Lower leg skin (tissue), 4 donors: ENCODE measurements around the gene ASCC1. TPM values are rescaled to one million over a fixed set of nuclear protein-coding genes. Genes with fewer than 3 reads are reported as not detected.
A peak's percentile ranks its signal among the peaks of the same experiment; 100 is the strongest.
"Not testable (repeated sequence)": the region's sequence is repeated elsewhere in the genome, so short reads cannot be mapped to it uniquely, and the experiment has no call there.

Experiments
- DNase-seq, 2 donors: peaks; one replicate each; pipeline ENCODE4 v3.0.0-alpha.2; 2019; ENCODE audit warnings: low spot score in 2 of 2
- H3K4me3 ChIP-seq: fragments of 200-600 bp; sonication (generic); 2 replicates; pipeline ENCODE4 v1.5.1; 2017; ENCODE audit warnings: mild to moderate bottlenecking, low read depth; ENCODE audit not compliant: poor library complexity, severe bottlenecking
- CTCF ChIP-seq, 3 donors: fragments of 450-650 bp; IDR thresholded peaks; one replicate each; pipeline ENCODE4 v1.5.1; 2016; ENCODE audit warnings: antibody characterized with exemption in 3 of 3, mild to moderate bottlenecking in 3 of 3, moderate library complexity in 2 of 3
- POLR2A ChIP-seq, 2 donors: fragments of 450-650 bp; IDR thresholded peaks; one replicate each; pipeline ENCODE4 v1.6.1; 2016 to 2017; ENCODE audit warnings: antibody characterized with exemption in 2 of 2, mild to moderate bottlenecking in 1 of 2, moderate library complexity in 1 of 2
- WGBS, 2 donors: methylation state at CpG; one replicate each; pipeline ENCODE4 v1.1.5; 2018; 5-methylcytosine and 5-hydroxymethylcytosine counted together
- intact Hi-C: fragments of 100-400 bp; cut with DNase I; formaldehyde crosslinking; loops from one replicate; pipeline ENCODE4 v1.15.0; 2023; ENCODE audit warnings: low total_unique reads
- total RNA-seq, 4 donors: library from RNA; depleted of rRNA; stranded (reverse); fragments of >200 nt; gene quantifications; one replicate each; pipeline ENCODE4 v1.1.0, GENCODE V29; 2016

Gene ASCC1
- total RNA-seq, 4 donors from 2014 or later: 17.7 to 33.3 (median 23.1) TPM

GRCh38 chr10:72250666-72251065, 34.6 kb upstream of the ASCC1 start:
- 36 to 46% methylated on average over 1 of the region's 1 CpG for WGBS, 2 donors
- intact Hi-C loops: no loop called here
- TF ChIP-seq POLR2A (IDR thresholded peaks at IDR 0.05) (no peak), CTCF (IDR thresholded peaks at IDR 0.05) (no peak)
- no peak overlapping the region for H3K4me3 ChIP-seq
- DNase-seq: peak in 1 of 2 donors; percentile 75

GRCh38 chr10:72249176-72249862, 33.2 kb upstream of the ASCC1 start:
- H3K4me3 ChIP-seq, DNase-seq, intact Hi-C loops: not testable (repeated sequence)
- WGBS, 2 donors: 88 to 89% methylated on average over 17 of the region's 17 CpGs

GRCh38 chr10:72248468-72249151, 32.5 kb upstream of the ASCC1 start:
- 4 to 9% methylated on average over 10 of the region's 10 CpGs for WGBS, 2 donors
- intact Hi-C loops: no loop called here
- TF ChIP-seq CTCF (IDR thresholded peaks at IDR 0.05) (no peak), POLR2A (IDR thresholded peaks at IDR 0.05) (no peak)

GRCh38 chr10:72245949-72246525, 30.0 kb upstream of the ASCC1 start:
- no peak for DNase-seq
- no peak overlapping the region for H3K4me3 ChIP-seq
- WGBS, 2 donors: 3 to 11% methylated on average over 3 of the region's 3 CpGs
- TF ChIP-seq POLR2A (IDR thresholded peaks at IDR 0.05) (no peak), CTCF (IDR thresholded peaks at IDR 0.05) (no peak)
- intact Hi-C loops: no loop called here

More at GRCh38 chr10:72248468-72249151, 32.5 kb upstream of the ASCC1 start:
- H3K4me3 ChIP-seq: no peak overlapping the region
- peak; percentile 93 to 96 for DNase-seq

- no peak for DNase-seq
- TF ChIP-seq POLR2A (IDR thresholded peaks at IDR 0.05): no peak
- no peak for TF ChIP-seq CTCF (IDR thresholded peaks at IDR 0.05)
- intact Hi-C loops: no loop called here
- WGBS, 2 donors: 57 to 69% methylated on average over 5 of the region's 5 CpGs
- H3K4me3 ChIP-seq: no peak overlapping the region
Measured at GRCh38 chr10:72244573-72245038, 28.5 kb upstream of the ASCC1 start.

GRCh38 chr10:72243822-72244437, 27.9 kb upstream of the ASCC1 start:
- 48 to 53% methylated on average over 11 of the region's 11 CpGs for WGBS, 2 donors
- peak; percentile 91 to 94 for DNase-seq
- no peak overlapping the region for H3K4me3 ChIP-seq
- intact Hi-C loops: no loop called here
- TF ChIP-seq POLR2A (IDR thresholded peaks at IDR 0.05): no peak
- TF ChIP-seq CTCF (IDR thresholded peaks at IDR 0.05): no peak
